BLaER1 (cell line): ENCODE results near the gene RBM18.

Experiments used
- H3K27ac ChIP-seq: shearing (Covaris generic); formaldehyde crosslinking; 2 replicates; pipeline ENCODE4 v1.8.1; 2022
- H3K27me3 ChIP-seq: shearing (Covaris generic); formaldehyde crosslinking; 2 replicates; pipeline ENCODE4 v1.8.1; 2022
- H3K36me3 ChIP-seq: shearing (Covaris generic); formaldehyde crosslinking; 2 replicates; pipeline ENCODE4 v1.8.1; 2022
- H3K4me1 ChIP-seq: shearing (Covaris generic); formaldehyde crosslinking; 2 replicates; pipeline ENCODE4 v1.8.1; 2022
- H3K4me2 ChIP-seq: shearing (Covaris generic); formaldehyde crosslinking; 2 replicates; pipeline ENCODE4 v1.8.1; 2022
- H3K4me3 ChIP-seq: shearing (Covaris generic); formaldehyde crosslinking; 2 replicates; pipeline ENCODE4 v1.8.1; 2022
- H3K9ac ChIP-seq: shearing (Covaris generic); formaldehyde crosslinking; 2 replicates; pipeline ENCODE4 v1.8.1; 2022
- H3K9me3 ChIP-seq: shearing (Covaris generic); formaldehyde crosslinking; 2 replicates; pipeline ENCODE4 v1.8.1; 2022
- H4K20me1 ChIP-seq: shearing (Covaris generic); formaldehyde crosslinking; 2 replicates; pipeline ENCODE4 v1.8.1; 2022
- Cebpa-rat ChIP-seq: shearing (Covaris generic); IDR thresholded peaks from 2 replicates; pipeline ENCODE4 v1.8.1; 2022

The RBM18 gene

GRCh38 chr9:122209451-122209850, 55.2 kb downstream of the RBM18 start:
- H3K27me3 ChIP-seq = peaks cover 29% of the 10 kb centered on the region
- H3K9ac ChIP-seq = no peak overlapping the region
- no peak for TF ChIP-seq Cebpa-rat
- H3K36me3 ChIP-seq = no peaks in the 10 kb centered on the region
- no peak overlapping the region for H3K27ac ChIP-seq
- no peaks in the 10 kb centered on the region for H3K9me3 ChIP-seq
- no peak overlapping the region for H3K4me3 ChIP-seq
- no peak overlapping the region for H3K4me2 ChIP-seq
- peaks cover 8% of the 10 kb centered on the region for H3K4me1 ChIP-seq
- no peaks in the 10 kb centered on the region for H4K20me1 ChIP-seq

- H3K27me3 ChIP-seq = peaks cover 7% of the 10 kb centered on the region; the same call in 1 of the 2 replicates
- no peak overlapping the region for H3K4me3 ChIP-seq
- TF ChIP-seq Cebpa-rat = no peak
- H3K9ac ChIP-seq = no peak overlapping the region
- H3K4me2 ChIP-seq = no peak overlapping the region
- no peaks in the 10 kb centered on the region for H3K36me3 ChIP-seq
- H3K9me3 ChIP-seq = no peaks in the 10 kb centered on the region
- no peaks in the 10 kb centered on the region for H4K20me1 ChIP-seq
- H3K4me1 ChIP-seq = no peaks in the 10 kb centered on the region
- H3K27ac ChIP-seq = no peak overlapping the region
Measured at GRCh38 chr9:122207096-122207495, 57.5 kb downstream of the RBM18 start.

- no peak overlapping the region for H3K27ac ChIP-seq
- H4K20me1 ChIP-seq = no peaks in the 10 kb centered on the region
- H3K4me2 ChIP-seq = no peak overlapping the region
- H3K4me3 ChIP-seq = no peak overlapping the region
- no peak overlapping the region for H3K9ac ChIP-seq
- H3K4me1 ChIP-seq = no peaks in the 10 kb centered on the region
- no peaks in the 10 kb centered on the region for H3K36me3 ChIP-seq
- H3K9me3 ChIP-seq = no peaks in the 10 kb centered on the region
- no peak for TF ChIP-seq Cebpa-rat
- no peaks in the 10 kb centered on the region for H3K27me3 ChIP-seq
Measured at GRCh38 chr9:122206118-122207046, 58.3 kb downstream of the RBM18 start.

- H3K27ac ChIP-seq = no peak overlapping the region
- H3K9me3 ChIP-seq = no peaks in the 10 kb centered on the region
- no peaks in the 10 kb centered on the region for H3K4me1 ChIP-seq
- TF ChIP-seq Cebpa-rat = no peak
- no peaks in the 10 kb centered on the region for H4K20me1 ChIP-seq
- no peaks in the 10 kb centered on the region for H3K36me3 ChIP-seq
- H3K27me3 ChIP-seq = no peaks in the 10 kb centered on the region
- H3K4me3 ChIP-seq = no peak overlapping the region
- H3K4me2 ChIP-seq = no peak overlapping the region
- H3K9ac ChIP-seq = no peak overlapping the region
Measured at GRCh38 chr9:122205176-122205575, 59.5 kb downstream of the RBM18 start.

GRCh38 chr9:122204491-122204890, 60.1 kb downstream of the RBM18 start:
- H3K27me3 ChIP-seq = no peaks in the 10 kb centered on the region
- no peak overlapping the region for H3K4me2 ChIP-seq
- no peaks in the 10 kb centered on the region for H3K36me3 ChIP-seq
- no peak overlapping the region for H3K27ac ChIP-seq
- no peaks in the 10 kb centered on the region for H4K20me1 ChIP-seq
- no peaks in the 10 kb centered on the region for H3K4me1 ChIP-seq
- H3K4me3 ChIP-seq = no peak overlapping the region
- no peak for TF ChIP-seq Cebpa-rat
- H3K9me3 ChIP-seq = no peaks in the 10 kb centered on the region
- H3K9ac ChIP-seq = no peak overlapping the region

GRCh38 chr9:122204055-122204454, 60.6 kb downstream of the RBM18 start:
- H3K9me3 ChIP-seq = no peaks in the 10 kb centered on the region
- no peak overlapping the region for H3K4me3 ChIP-seq
- no peaks in the 10 kb centered on the region for H4K20me1 ChIP-seq
- no peak overlapping the region for H3K9ac ChIP-seq
- no peaks in the 10 kb centered on the region for H3K4me1 ChIP-seq
- TF ChIP-seq Cebpa-rat = no peak
- H3K36me3 ChIP-seq = no peaks in the 10 kb centered on the region
- H3K27ac ChIP-seq = no peak overlapping the region
- no peaks in the 10 kb centered on the region for H3K27me3 ChIP-seq
- H3K4me2 ChIP-seq = no peak overlapping the region

- Histone ChIP-seq H3K27ac (no peak overlapping the region), H3K36me3 (no peaks in the 10 kb centered on the region), H3K9me3 (no peaks in the 10 kb centered on the region), H3K4me2 (no peak overlapping the region), H3K9ac (no peak overlapping the region), H3K4me3 (no peak overlapping the region), H4K20me1 (no peaks in the 10 kb centered on the region), H3K27me3 (no peaks in the 10 kb centered on the region), H3K4me1 (no peaks in the 10 kb centered on the region)
- TF ChIP-seq Cebpa-rat = no peak
Measured at GRCh38 chr9:122202111-122202510, 62.5 kb downstream of the RBM18 start.

GRCh38 chr9:122201641-122202040, 63.0 kb downstream of the RBM18 start:
- H3K4me3 ChIP-seq = no peak overlapping the region
- no peaks in the 10 kb centered on the region for H4K20me1 ChIP-seq
- no peaks in the 10 kb centered on the region for H3K27me3 ChIP-seq
- TF ChIP-seq Cebpa-rat = no peak
- H3K4me1 ChIP-seq = no peaks in the 10 kb centered on the region
- no peaks in the 10 kb centered on the region for H3K9me3 ChIP-seq
- H3K4me2 ChIP-seq = no peak overlapping the region
- H3K27ac ChIP-seq = no peak overlapping the region
- H3K36me3 ChIP-seq = no peaks in the 10 kb centered on the region
- no peak overlapping the region for H3K9ac ChIP-seq

- Histone ChIP-seq H3K36me3 (no peaks in the 10 kb centered on the region), H3K27me3 (no peaks in the 10 kb centered on the region), H3K4me2 (no peak overlapping the region), H3K4me1 (no peaks in the 10 kb centered on the region), H3K27ac (no peak overlapping the region), H3K9me3 (no peaks in the 10 kb centered on the region), H3K4me3 (no peak overlapping the region), H3K9ac (no peak overlapping the region), H4K20me1 (no peaks in the 10 kb centered on the region)
- no peak for TF ChIP-seq Cebpa-rat
Measured at GRCh38 chr9:122200960-122201595, 63.6 kb downstream of the RBM18 start.

GRCh38 chr9:122197882-122198281, 66.8 kb downstream of the RBM18 start:
- H4K20me1 ChIP-seq = no peaks in the 10 kb centered on the region
- no peaks in the 10 kb centered on the region for H3K27me3 ChIP-seq
- no peak overlapping the region for H3K4me2 ChIP-seq
- H3K27ac ChIP-seq = no peak overlapping the region
- H3K4me3 ChIP-seq = no peak overlapping the region
- no peaks in the 10 kb centered on the region for H3K36me3 ChIP-seq
- H3K9ac ChIP-seq = no peak overlapping the region
- no peaks in the 10 kb centered on the region for H3K9me3 ChIP-seq
- no peak for TF ChIP-seq Cebpa-rat
- no peaks in the 10 kb centered on the region for H3K4me1 ChIP-seq
